ENCODE data around the gene KAZN.

Gene KAZN

DNA sequence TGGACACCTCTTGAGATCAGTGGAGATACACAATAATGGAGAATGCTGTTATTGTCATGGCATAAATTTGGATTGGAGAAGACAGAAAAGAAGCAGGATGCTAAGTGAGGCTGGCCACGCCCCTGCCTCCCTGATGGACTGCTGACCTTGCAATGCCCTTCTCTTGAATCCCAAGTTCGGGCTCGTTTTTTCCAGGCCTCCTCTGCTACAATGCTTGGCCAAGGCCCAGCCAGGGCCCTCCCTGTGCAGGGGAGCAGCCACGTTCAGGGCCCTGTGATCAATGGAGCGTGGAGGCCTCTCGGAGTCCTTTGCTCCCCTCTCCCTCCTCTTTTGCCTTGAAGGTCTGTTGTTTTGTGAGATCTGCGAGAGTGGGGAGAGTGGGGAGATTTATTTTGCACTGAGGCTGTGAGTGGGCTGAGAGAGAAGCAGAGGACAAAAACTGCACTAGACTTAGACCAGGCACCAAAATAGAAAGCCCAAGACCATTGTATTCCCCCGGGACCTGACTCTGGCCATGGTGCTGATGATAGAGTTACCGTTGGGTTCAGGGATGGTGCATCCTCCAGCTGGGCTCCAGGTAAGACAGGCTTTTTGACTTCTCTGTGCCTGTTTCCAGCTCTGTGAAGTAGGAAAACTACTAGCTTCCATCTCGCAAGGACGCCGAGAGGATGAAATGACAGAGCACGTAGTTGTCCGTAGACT, 268.6 kb downstream of the KAZN start:
- no peak overlapping the region for H3K4me3 ChIP-seq (ENCODE audit: low read depth, low read length)
- TF ChIP-seq, protein P1, sequence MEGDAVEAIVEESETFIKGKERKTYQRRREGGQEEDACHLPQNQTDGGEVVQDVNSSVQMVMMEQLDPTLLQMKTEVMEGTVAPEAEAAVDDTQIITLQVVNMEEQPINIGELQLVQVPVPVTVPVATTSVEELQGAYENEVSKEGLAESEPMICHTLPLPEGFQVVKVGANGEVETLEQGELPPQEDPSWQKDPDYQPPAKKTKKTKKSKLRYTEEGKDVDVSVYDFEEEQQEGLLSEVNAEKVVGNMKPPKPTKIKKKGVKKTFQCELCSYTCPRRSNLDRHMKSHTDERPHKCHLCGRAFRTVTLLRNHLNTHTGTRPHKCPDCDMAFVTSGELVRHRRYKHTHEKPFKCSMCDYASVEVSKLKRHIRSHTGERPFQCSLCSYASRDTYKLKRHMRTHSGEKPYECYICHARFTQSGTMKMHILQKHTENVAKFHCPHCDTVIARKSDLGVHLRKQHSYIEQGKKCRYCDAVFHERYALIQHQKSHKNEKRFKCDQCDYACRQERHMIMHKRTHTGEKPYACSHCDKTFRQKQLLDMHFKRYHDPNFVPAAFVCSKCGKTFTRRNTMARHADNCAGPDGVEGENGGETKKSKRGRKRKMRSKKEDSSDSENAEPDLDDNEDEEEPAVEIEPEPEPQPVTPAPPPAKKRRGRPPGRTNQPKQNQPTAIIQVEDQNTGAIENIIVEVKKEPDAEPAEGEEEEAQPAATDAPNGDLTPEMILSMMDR (IDR thresholded peaks at IDR 0.05; ENCODE audit: low read depth, low read length), result no peak

DNA sequence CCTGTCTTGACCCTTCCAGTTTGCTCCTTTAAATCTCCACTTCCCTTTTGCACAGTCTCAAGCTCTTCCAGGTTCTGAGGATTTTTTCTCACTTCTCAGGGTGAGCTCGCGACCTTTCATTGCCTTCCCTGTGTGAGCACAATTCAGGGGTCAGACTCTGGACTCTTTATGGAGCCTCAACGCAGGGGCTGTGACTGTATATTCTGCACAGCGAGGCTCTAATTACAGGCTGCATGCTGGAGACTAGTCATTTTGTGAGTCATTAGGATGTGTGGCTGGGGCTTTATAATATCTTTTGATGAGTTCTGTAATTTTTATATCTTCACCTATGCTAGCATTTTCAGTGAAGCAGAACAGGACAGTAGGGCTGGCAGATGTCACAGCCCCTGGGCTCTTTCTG, 270.7 kb downstream of the KAZN start:
- TF ChIP-seq, protein P1 (IDR thresholded peaks at IDR 0.05; ENCODE audit: low read depth, low read length), result no peak
- H3K4me3 ChIP-seq (ENCODE audit: low read depth, low read length), result no peak overlapping the region

DNA sequence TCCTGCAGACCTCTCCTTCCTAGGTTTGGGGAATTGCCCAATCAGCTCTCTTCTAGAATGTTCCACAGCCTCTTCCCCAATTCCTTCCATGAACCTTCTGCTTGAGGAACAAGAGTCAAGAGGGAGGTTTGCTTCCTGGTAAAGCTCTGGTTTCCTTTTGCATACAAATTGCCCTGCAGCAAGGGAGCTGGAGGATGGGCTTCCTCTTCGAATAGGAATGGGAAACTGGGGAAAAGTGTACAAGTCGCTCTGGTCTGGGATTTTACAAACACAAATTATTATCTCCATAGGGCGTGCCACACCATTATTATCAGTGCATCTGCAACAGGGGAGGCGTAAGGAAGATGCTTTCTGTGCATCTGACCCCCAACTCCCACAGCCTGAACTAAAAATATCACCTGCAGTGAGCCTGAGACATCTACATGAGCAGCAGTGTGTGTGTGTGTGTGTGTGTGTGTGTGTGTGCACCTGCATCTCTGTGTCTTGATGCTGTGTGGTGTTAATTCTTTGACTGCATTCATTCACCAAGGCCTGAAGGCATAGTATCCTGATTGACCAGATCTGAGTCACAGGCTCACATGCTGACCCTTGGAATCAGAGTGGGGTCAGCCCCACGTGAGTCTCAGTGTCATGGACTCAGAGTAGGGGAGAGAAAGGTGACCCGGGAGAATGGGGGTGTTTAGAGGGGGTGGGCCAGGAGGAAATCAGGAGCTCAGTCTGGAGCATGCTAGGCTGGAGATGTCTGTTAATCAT, 272.9 kb downstream of the KAZN start:
- TF ChIP-seq, protein P1 (IDR thresholded peaks at IDR 0.05; ENCODE audit: low read depth, low read length), result no peak
- H3K4me3 ChIP-seq (ENCODE audit: low read depth, low read length), result no peak overlapping the region

DNA sequence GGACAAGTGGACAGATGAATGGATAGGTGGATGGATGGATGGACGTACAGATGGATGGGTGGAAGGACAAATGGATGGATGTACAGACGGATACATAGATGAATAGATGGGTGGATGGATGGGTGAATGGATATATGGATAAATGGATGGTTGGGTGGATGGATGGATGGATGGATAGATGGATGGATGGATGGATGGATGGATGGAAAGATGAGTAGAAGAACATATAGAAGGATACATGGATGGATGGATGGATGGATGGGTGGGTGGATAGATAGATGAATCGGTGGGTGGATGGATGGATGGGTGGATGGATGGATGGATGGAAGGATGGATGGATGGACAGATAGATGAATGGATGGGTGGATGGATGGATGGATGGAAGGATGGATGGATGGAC, 274.3 kb downstream of the KAZN start:
- H3K4me3 ChIP-seq (ENCODE audit: low read depth, low read length), result no peak overlapping the region
- TF ChIP-seq, protein P1 (IDR thresholded peaks at IDR 0.05; ENCODE audit: low read depth, low read length), result no peak

DNA sequence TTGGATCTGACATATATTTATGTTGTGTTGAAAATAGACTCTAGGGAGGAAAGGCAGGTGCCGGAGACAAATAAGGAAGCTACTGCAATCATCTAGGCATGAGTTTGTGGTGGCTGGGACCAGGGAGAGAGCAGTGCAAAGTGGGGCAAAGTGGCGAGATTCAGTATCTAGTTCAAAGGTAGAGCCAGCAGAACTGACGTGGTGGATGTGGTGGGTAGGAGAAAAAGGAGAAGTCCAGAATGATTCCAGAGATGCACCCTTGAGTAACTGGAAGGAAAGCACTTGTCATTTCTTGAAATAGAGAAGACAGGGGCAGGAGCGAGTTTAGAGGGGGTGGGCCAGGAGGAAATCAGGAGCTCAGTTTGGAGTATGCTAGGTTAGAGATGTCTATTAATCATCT, 275.2 kb downstream of the KAZN start:
- H3K4me3 ChIP-seq (ENCODE audit: low read depth, low read length), result no peak overlapping the region
- TF ChIP-seq, protein P1 (IDR thresholded peaks at IDR 0.05; ENCODE audit: low read depth, low read length), result no peak

DNA sequence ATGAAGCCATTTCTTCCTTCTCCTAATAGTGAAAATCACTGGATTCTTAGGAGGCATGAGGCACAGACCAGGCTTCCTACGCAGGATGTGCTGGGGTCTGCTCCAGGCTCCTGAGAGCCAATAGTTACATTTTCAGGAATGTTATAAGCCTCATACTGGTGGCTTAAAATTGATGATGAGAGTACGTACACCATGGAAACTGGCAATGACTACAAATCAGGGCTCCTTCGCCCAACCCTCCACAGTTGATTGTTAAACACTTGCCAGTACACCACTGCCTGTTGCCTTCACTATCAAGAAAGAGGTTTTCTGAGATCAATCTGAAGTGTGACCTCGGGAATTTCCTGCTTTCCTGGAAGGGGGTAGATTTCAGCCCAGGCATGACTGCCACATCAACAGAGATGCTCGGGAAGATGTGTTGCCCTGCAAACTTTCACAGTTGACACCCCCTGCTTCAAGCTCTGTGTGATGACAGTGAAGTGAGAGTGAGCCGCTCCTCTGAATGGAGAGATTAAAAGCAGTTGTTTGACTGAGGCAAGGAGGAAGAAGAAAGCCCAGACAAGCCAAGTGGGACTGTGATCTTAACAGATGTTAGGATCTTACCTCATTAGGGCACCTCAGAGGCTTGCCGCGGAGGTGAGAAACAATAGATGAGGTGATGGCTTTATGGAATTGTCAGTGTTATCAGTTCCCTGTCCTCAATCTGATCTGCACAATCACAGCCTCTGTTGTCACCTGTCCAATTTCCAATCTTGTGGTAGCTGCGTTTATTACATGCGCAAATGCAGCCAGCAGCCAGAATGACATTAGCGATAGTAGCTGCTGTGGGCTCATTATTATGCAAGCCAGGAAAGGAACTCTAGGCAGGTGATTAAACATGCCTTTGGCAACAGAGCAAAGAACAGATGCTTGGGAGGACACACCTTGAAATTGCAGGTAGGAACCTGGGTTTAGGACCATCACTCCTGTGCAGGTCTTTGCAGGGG, 277.3 kb downstream of the KAZN start:
- no peak overlapping the region for H3K4me3 ChIP-seq (ENCODE audit: low read depth, low read length)

More for the DNA sequence above, 277.3 kb downstream of the KAZN start:
- TF ChIP-seq, protein P1 (IDR thresholded peaks at IDR 0.05; ENCODE audit: low read depth, low read length), result no peak
